Thyroid gland (tissue), 4 donors: ENCODE results near the gene KLRC2. TPM values are rescaled to one million over a fixed set of nuclear protein-coding genes. Genes with fewer than 3 reads are reported as not detected.

ENCODE experiments used
- DNase-seq, 2 donors: peaks; one replicate each; pipeline ENCODE4 v3.0.0-alpha.2; 2019
- H3K27ac ChIP-seq, 3 donors: fragments of 200-600 bp; sonication (generic); 1 replicate in 2 of 3; 2 replicates in 1 of 3; pipeline ENCODE4 v1.5.1; 2016 to 2019; ENCODE audit warnings: mild to moderate bottlenecking in 1 of 3, moderate library complexity in 1 of 3
- H3K27me3 ChIP-seq: fragments of 200-600 bp; sonication (generic); one replicate; pipeline ENCODE4 v1.5.1; 2019
- H3K36me3 ChIP-seq, 2 donors: fragments of 200-600 bp; sonication (generic); one replicate each; pipeline ENCODE4 v1.5.1; 2016 to 2019
- H3K4me1 ChIP-seq, 2 donors: fragments of 200-600 bp; sonication (generic); one replicate each; pipeline ENCODE4 v1.5.1; 2017 to 2019
- H3K4me3 ChIP-seq, 3 donors: fragments of 200-600 bp; sonication (generic); replicated peaks in 1 of 3; 1 replicate in 2 of 3; 2 replicates in 1 of 3; pipeline ENCODE4 v1.5.1; 2016; ENCODE audit warnings: mild to moderate bottlenecking in 1 of 3
- H3K9me3 ChIP-seq: fragments of 200-600 bp; sonication (generic); one replicate; pipeline ENCODE4 v1.5.1; 2017
- POLR2A ChIP-seq, 2 donors: fragments of 450-650 bp; IDR thresholded peaks; one replicate each; pipeline ENCODE4 v1.6.1; 2017; ENCODE audit warnings: antibody characterized with exemption in 2 of 2, mild to moderate bottlenecking in 2 of 2, moderate library complexity in 1 of 2
- WGBS, 2 donors: methylation state at CpG; one replicate each; pipeline ENCODE4 v1.1.5; 2017; 5-methylcytosine and 5-hydroxymethylcytosine counted together
- intact Hi-C: fragments of 100-400 bp; cut with DNase I; formaldehyde crosslinking; loops from one replicate; pipeline ENCODE4 v1.15.1; 2023
- total RNA-seq, 4 donors: library from RNA; depleted of rRNA; stranded (reverse); fragments of >200 nt; gene quantifications; one replicate each; pipeline ENCODE4 v1.2.3, GENCODE V29; 2016
- TF ChIP-seq, protein P1 (sequence below), 6 experiments: fragments of 200-600 bp in 3 of 6; fragments of 450-650 bp in 3 of 6; sonication (generic) in 3 of 6; IDR thresholded peaks; one replicate each; pipeline ENCODE4 v1.5.1; 2016 to 2019; ENCODE audit warnings: antibody characterized with exemption in 6 of 6, mild to moderate bottlenecking in 2 of 6, inconsistent platforms in 1 of 6, moderate library complexity in 1 of 6

KLRC2 gene
- total RNA-seq, 4 donors from 2014 or later: 0.33 to 0.98 (median 0.54) TPM; not detected in 1

GRCh38 chr12:10381928-10382628, 53.7 kb downstream of the KLRC2 start:
- H3K4me1 ChIP-seq: no peaks in the 10 kb centered on the region
- TF ChIP-seq POLR2A (IDR thresholded peaks at IDR 0.05): no peak
- TF ChIP-seq, protein P1, sequence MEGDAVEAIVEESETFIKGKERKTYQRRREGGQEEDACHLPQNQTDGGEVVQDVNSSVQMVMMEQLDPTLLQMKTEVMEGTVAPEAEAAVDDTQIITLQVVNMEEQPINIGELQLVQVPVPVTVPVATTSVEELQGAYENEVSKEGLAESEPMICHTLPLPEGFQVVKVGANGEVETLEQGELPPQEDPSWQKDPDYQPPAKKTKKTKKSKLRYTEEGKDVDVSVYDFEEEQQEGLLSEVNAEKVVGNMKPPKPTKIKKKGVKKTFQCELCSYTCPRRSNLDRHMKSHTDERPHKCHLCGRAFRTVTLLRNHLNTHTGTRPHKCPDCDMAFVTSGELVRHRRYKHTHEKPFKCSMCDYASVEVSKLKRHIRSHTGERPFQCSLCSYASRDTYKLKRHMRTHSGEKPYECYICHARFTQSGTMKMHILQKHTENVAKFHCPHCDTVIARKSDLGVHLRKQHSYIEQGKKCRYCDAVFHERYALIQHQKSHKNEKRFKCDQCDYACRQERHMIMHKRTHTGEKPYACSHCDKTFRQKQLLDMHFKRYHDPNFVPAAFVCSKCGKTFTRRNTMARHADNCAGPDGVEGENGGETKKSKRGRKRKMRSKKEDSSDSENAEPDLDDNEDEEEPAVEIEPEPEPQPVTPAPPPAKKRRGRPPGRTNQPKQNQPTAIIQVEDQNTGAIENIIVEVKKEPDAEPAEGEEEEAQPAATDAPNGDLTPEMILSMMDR (IDR thresholded peaks at IDR 0.05): no peak
- no peaks in the 10 kb centered on the region for H3K36me3 ChIP-seq
- no peak for DNase-seq
- no peak overlapping the region for H3K27ac ChIP-seq
- no peak overlapping the region for H3K4me3 ChIP-seq
- no peaks in the 10 kb centered on the region for H3K9me3 ChIP-seq
- no peaks in the 10 kb centered on the region for H3K27me3 ChIP-seq
- intact Hi-C loops: no loop called here
- WGBS, 2 donors: 91 to 92% methylated on average over 4 of the region's 4 CpGs

Other genes starting within 250 kb of the KLRC2 start
- gene GABARAPL1, start 223.1 kb downstream of the KLRC2 start, total RNA-seq: 100 to 1,000 TPM; 115 to 216 (median 148) TPM
- 1 to 10 TPM; 1.1 to 3.8 (median 2.5) TPM for gene KLRD1, start 128.1 kb downstream of the KLRC2 start, total RNA-seq
- gene KLRK1, start 46.0 kb downstream of the KLRC2 start, total RNA-seq: 1 to 10 TPM; 1.1 to 6.4 (median 3.8) TPM
- 1 to 10 TPM in 1 of 4 donors, not detected in 3; 2.4 TPM for gene KLRC4, start 26.3 kb downstream of the KLRC2 start, total RNA-seq
- gene KLRC3, start 15.4 kb downstream of the KLRC2 start, total RNA-seq: not detected
- 1 to 10 TPM in 3 of 4 donors, under 1 TPM in 1; 0.67 to 3.0 (median 1.7) TPM for gene KLRC1, start 17.4 kb upstream of the KLRC2 start, total RNA-seq
- 1 to 10 TPM in 2 of 4 donors, under 1 TPM in 1, not detected in 1; 0.45 to 2.0 (median 1.0) TPM for gene EIF2S3B, start 69.9 kb upstream of the KLRC2 start, total RNA-seq
- 10 to 100 TPM; 13.1 to 17.4 (median 14.5) TPM for gene MAGOHB, start 177.6 kb upstream of the KLRC2 start, total RNA-seq
- gene STYK1, start 238.0 kb upstream of the KLRC2 start, total RNA-seq: under 1 TPM in 1 of 4 donors, not detected in 3; 0.40 TPM